ENCODE measurements around the gene SAP30L.

SAP30L gene

DNA sequence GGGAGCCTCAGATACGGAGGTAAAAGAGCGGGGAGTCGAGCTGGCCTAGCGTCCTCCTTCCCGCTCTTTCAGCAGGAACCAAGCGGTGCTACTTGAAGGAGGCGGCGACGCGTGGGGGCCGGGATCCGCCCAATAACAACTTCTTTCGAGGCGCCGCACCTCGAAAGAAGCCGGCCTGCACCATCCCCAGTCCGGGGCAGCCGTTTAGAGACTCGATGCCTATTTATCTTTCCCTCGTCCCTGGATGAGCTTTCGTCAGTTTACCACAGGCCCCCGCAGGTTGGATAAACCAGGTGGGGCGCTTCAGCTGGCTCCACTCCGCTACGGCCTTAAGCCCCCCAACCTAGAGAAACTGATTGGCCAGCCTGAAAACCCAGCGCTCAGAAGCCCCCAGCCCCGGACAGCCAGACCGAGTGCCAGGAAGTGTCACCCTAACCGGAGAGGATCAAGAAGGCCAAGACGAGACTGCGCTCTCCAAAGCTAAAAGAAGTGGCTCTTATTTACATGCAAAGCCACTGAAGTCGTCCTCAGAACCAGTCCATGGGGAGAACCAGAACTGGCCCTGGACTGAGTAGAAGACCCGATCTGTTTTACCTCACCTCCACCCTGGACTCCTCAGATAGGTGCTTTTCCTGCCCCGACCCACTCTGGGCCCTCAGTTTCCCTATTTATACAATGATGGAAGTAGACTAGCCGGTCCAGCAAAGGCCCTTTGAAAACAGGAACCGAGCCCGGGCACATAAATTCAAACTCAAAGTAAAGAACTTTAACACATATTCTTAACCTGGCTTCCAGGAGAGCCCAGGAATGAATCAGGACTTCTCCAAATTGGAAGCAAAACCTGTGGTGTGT, 30.8 kb downstream of the SAP30L start:
- no peak for DNase-seq (ENCODE audit: extremely low read depth, low read depth)
- TF ChIP-seq, protein P1, sequence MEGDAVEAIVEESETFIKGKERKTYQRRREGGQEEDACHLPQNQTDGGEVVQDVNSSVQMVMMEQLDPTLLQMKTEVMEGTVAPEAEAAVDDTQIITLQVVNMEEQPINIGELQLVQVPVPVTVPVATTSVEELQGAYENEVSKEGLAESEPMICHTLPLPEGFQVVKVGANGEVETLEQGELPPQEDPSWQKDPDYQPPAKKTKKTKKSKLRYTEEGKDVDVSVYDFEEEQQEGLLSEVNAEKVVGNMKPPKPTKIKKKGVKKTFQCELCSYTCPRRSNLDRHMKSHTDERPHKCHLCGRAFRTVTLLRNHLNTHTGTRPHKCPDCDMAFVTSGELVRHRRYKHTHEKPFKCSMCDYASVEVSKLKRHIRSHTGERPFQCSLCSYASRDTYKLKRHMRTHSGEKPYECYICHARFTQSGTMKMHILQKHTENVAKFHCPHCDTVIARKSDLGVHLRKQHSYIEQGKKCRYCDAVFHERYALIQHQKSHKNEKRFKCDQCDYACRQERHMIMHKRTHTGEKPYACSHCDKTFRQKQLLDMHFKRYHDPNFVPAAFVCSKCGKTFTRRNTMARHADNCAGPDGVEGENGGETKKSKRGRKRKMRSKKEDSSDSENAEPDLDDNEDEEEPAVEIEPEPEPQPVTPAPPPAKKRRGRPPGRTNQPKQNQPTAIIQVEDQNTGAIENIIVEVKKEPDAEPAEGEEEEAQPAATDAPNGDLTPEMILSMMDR (IDR thresholded peaks at IDR 0.05; ENCODE audit: low read depth, low read length): no peak

DNA sequence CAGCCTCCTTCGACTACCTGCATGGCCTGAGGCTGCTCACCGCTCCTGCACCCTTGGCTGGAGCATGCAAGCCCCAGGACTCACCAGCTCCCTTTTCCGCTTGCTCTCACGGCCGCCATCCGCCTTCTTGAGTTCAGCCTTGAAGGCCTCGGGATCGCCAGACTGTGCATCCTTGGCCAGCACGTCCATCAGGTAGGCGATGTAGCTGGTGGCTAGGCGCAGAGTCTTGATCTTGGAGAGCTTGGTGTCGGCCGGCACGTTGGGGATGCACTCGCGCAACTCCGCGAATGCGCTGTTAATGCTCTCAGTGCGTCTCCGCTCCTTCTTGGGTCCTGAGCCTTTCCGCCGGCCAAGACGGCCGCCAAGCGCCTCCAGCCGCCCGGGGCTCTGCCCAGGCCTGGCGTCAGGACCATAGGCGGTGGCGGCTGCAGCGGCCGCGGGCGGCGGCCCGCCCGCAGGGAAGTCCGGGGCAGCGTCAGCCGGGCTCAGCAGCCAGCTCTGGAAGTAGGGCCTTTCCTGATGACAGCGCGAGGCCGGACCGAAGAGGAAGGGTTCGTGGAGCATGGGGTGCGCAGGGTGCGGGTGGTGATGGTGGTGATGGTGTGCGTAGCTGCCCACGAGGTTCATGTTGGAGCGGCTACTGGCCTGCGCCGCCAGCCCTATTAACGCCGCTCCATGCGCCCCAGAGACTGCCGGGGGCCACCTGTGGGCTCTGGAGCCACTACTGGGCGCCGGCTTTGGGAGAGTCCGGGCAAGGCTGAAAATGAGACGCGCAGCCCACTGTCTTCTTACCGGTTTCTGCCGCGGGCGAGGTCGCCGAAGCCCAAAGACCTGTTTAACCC, 31.8 kb downstream of the SAP30L start:
- TF ChIP-seq, protein P1 (IDR thresholded peaks at IDR 0.05; ENCODE audit: low read depth, low read length): no peak
- no peak for DNase-seq (ENCODE audit: extremely low read depth, low read depth)

DNA sequence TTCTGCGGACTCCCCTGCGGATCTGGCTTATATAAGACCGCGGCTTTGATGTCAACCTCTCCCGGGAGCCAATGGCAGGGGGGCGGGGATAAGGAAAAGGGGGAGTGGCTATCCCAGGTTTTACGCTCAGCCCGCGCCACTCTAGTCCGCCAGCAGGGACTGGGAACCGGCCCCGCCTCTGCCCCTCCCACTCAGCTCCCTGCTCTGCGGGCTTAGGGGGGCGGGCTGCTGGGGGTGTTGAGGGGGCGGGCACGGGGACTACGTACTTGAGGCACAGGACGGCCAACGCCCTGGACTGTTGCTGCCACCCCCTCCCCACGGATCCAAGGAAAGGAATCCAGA, 32.4 kb downstream of the SAP30L start, which contains the start of gene HAND1:
TSS of gene HAND1 (minus strand) at position 4 of the 342 bp plus-strand sequence. CDS start 219 bp downstream, outside the sequence.
- TF ChIP-seq, protein P1 (IDR thresholded peaks at IDR 0.05; ENCODE audit: low read depth, low read length): no peak
- DNase-seq (ENCODE audit: extremely low read depth, low read depth): no peak

DNA sequence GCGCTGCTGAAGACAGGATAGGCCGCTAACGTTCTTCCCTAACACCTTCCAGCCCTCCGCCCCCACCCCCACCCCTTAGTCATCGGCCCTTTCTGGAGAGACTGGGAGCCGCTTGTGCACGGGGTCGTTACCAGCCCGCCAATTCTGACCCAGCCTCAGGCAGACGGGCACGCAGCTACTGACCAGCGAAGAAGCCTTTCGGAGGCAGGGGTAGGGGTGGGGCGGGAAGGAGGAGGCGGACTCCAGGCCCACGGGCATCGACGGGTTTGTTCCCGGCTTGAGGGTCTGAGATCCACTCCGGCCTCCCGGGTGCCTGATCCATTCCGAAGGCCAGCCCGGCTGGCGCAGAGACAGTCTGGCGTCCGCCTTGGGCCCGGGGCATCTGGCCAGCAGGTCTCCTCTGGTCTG, 33.0 kb downstream of the SAP30L start:
- DNase-seq (ENCODE audit: extremely low read depth, low read depth): no peak
- TF ChIP-seq, protein P1 (IDR thresholded peaks at IDR 0.05; ENCODE audit: low read depth, low read length): no peak

DNA sequence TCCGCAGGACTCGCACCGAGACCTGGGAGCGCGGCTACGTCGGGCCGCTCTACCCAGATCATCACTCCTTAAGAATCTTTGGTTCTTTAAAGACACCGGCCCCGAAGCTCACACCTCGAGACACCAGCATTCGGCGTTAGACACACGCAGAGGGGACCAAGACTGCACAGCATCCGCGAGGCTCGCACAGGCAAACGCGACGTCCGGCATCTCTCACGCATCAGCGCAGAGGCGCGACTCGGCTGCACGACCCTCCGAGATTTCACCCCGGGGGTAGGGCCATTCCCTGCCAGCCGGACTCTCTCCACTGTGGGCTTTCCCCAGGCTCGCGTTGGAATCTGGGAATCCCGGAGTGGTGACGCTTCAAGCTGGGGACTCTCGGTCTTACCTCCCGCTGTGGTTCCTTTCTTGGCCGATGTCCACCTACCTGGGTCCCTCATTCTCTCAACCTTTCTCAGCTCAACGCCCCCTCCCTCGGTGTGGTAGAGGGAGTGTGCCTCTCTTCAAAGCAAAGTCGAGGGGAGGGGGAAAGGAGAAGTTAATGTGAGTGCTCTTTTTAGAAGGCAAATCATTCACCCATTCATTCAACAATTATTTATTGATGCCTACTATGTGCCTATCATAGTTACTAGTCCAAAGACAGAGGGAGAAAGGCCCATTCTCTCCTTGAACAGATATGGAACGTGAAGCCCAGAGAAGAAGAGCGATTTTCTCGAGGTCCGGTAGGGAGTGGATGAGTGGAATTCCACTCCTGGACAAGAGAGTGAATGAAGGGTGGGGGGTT, 33.6 kb downstream of the SAP30L start:
- no peak for DNase-seq (ENCODE audit: extremely low read depth, low read depth)
- TF ChIP-seq, protein P1 (IDR thresholded peaks at IDR 0.05; ENCODE audit: low read depth, low read length): no peak

DNA sequence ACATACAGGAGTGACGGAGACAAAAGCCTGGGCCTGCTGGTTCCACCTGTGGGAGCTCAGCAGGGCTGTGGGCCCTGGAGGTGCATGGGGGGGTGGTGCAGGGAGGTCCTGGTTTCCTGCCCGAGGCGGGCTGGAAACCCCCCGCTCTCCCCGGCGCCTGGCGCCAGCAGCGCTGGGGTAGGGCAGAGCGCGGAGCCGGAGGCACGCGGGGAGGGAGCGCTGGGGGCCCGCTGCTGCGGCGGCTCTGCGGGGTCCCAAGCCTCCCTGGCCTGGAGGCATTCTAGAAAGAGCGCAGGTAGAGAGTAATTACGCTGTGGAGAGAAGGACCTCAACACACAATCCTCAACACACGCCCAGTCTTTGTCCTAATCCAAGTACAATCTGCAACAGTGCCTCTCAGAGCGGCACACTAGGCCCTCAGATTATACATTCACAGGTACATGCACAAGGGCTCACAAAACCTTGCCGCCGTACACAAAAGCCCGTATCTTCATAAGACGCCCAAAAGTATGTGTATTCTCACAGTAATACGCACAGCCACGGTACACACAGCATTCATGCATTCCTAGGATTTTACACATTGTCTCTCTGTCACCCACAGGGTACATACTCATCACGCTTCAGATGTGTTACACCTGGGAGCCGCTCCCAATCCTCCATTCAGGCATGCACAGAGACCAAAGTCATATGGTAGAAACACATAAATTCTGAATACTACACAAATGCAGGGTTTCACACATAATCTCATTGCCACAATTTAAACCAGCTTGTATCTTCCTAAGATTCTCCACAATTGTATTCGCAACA, 34.4 kb downstream of the SAP30L start:
- TF ChIP-seq, protein P1 (IDR thresholded peaks at IDR 0.05; ENCODE audit: low read depth, low read length): no peak
- no peak for DNase-seq (ENCODE audit: extremely low read depth, low read depth)
